ENCODE measurements around the gene MAST4. TPM values are rescaled to one million over a fixed set of nuclear protein-coding genes. Genes with fewer than 3 reads are reported as not detected.
A peak's percentile ranks its signal among the peaks of the same experiment; 100 is the strongest.

MAST4 gene
- total and polyA plus RNA-seq, 8 donors: 5.9 to 29.7 (median 10.0) TPM

DNA sequence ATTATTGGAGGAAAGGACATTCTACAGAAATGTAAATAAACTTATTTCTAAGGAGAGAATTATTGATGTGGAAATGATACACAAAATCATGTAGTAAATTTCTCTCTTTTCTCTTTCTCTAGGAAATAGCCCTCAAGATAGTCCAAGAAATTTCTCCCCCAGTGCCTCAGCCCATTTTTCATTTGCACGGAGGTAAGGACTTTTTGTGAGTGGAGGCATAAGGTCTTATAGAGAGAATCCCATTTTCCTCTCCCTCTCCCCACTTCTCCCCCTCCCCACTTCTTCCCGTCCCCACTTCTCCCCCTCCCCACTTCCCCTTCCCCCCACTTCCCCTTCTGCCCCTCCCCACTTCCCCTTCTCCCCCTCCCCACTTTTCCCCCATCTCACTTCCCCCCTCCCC, 493.8 kb downstream of the MAST4 start:
- DNase-seq (no peak), ATAC-seq (no peak), FAIRE-seq (no peak)
- no peak overlapping the region for H3K4me3 ChIP-seq
- TF ChIP-seq, protein P1, sequence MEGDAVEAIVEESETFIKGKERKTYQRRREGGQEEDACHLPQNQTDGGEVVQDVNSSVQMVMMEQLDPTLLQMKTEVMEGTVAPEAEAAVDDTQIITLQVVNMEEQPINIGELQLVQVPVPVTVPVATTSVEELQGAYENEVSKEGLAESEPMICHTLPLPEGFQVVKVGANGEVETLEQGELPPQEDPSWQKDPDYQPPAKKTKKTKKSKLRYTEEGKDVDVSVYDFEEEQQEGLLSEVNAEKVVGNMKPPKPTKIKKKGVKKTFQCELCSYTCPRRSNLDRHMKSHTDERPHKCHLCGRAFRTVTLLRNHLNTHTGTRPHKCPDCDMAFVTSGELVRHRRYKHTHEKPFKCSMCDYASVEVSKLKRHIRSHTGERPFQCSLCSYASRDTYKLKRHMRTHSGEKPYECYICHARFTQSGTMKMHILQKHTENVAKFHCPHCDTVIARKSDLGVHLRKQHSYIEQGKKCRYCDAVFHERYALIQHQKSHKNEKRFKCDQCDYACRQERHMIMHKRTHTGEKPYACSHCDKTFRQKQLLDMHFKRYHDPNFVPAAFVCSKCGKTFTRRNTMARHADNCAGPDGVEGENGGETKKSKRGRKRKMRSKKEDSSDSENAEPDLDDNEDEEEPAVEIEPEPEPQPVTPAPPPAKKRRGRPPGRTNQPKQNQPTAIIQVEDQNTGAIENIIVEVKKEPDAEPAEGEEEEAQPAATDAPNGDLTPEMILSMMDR (IDR thresholded peaks at IDR 0.05): no peak
- H3K27ac ChIP-seq: no peak overlapping the region
- no peaks in the 10 kb centered on the region for H3K36me3 ChIP-seq
- intact Hi-C loops (cut with DNase I): no loop called here
- H3K4me1 ChIP-seq: peaks cover 0 to 8% (median 0%) of the 10 kb centered on the region in 3 donors
- H3K27me3 ChIP-seq: no peaks in the 10 kb centered on the region
- no peaks in the 10 kb centered on the region for H3K9me3 ChIP-seq
- 93 to 94% methylated on average over 2 of the region's 2 CpGs for WGBS, 2 donors

DNA sequence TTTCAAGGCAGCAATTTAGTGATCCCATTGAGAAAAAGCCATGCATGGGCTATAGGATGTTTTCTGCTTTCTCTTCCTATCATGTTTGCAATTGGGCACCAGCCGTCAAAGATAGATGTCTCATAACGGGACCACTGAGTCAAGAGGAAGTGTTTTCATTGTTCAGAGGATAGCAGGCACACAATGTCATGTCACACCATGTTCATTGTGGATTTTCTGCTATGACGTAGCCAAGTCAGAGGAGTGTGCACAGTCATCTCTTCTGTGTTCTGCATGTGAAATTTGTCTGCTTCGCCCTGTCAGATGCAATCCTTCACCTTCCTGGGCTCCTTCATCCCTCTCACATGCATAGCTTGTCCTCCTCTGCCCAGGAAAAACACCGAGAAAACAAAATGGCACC, 494.4 kb downstream of the MAST4 start:
- DNase-seq (no peak), FAIRE-seq (no peak), ATAC-seq (no peak)
- intact Hi-C loops (cut with DNase I): no loop called here
- H3K9me3 ChIP-seq: no peaks in the 10 kb centered on the region
- TF ChIP-seq, protein P1 (IDR thresholded peaks at IDR 0.05): no peak
- no peak overlapping the region for H3K4me3 ChIP-seq
- H3K27ac ChIP-seq: no peak overlapping the region
- WGBS, 2 donors: 94 to 96% methylated on average over 5 of the region's 5 CpGs
- no peaks in the 10 kb centered on the region for H3K27me3 ChIP-seq
- peaks cover 0 to 3% (median 0%) of the 10 kb centered on the region in 3 donors for H3K4me1 ChIP-seq
- H3K36me3 ChIP-seq: no peaks in the 10 kb centered on the region

DNA sequence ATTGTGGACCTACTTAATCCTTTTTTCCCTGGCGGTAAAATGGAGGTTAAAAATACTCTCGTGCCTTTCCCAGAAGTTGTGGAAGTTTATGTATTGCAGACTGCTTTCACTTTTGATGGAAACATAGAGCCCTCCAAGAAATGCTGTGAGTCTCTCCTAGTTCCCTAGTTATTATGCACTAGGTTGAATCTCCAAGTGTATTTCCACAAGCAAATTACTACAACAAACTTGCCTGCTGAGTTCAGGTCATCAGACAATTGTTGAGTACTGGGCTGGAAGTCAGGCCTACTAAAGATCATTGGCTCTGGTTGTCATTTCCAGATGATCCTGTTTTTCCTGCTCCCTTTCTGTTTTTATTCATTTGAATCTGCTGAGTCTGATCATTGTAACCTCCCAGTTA, 496.3 kb downstream of the MAST4 start:
- DNase-seq: no peak
- no peaks in the 10 kb centered on the region for H3K9me3 ChIP-seq
- intact Hi-C loops (cut with DNase I): no loop called here
- H3K4me3 ChIP-seq: no peak overlapping the region
- no peak for ATAC-seq
- peak overlapping the region in 1 of 4 donors; percentile 6 for H3K27ac ChIP-seq
- 70 to 80% methylated on average over 2 of the region's 2 CpGs for WGBS, 2 donors
- no peaks in the 10 kb centered on the region for H3K27me3 ChIP-seq
- H3K4me1 ChIP-seq: peaks cover 0 to 5% (median 3%) of the 10 kb centered on the region in 3 donors
- H3K36me3 ChIP-seq: no peaks in the 10 kb centered on the region
- TF ChIP-seq, protein P1 (IDR thresholded peaks at IDR 0.05): no peak
- no peak for FAIRE-seq

DNA sequence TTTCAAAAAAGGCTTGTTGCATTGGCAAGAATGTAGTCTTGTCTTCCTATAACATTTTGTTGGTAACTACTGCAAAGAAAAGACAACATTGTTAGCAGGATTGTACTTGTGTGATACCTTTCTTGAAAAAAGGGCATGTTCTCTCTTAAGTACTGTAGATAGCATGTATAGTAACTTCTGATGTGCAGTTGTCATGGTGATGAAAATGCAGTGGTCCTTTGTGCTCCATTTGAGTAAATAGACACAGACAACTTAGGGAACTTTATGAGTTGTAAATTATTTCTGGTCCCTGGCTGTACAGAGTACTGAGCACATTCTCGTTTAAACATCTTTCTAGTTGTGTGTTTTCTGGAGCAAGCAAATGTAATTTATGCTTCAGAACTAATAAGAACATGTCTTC, 497.1 kb downstream of the MAST4 start:
- intact Hi-C loops (cut with DNase I): no loop called here
- peaks cover 0 to 5% (median 3%) of the 10 kb centered on the region in 3 donors for H3K4me1 ChIP-seq
- H3K9me3 ChIP-seq: no peaks in the 10 kb centered on the region
- TF ChIP-seq, protein P1 (IDR thresholded peaks at IDR 0.05): no peak
- ATAC-seq: no peak
- no peak overlapping the region for H3K4me3 ChIP-seq
- no peak overlapping the region for H3K27ac ChIP-seq
- no peaks in the 10 kb centered on the region for H3K36me3 ChIP-seq
- no peaks in the 10 kb centered on the region for H3K27me3 ChIP-seq
- no peak for DNase-seq
- FAIRE-seq: no peak
- 78 to 80% methylated on average over 1 of the region's 1 CpG for WGBS, 2 donors

DNA sequence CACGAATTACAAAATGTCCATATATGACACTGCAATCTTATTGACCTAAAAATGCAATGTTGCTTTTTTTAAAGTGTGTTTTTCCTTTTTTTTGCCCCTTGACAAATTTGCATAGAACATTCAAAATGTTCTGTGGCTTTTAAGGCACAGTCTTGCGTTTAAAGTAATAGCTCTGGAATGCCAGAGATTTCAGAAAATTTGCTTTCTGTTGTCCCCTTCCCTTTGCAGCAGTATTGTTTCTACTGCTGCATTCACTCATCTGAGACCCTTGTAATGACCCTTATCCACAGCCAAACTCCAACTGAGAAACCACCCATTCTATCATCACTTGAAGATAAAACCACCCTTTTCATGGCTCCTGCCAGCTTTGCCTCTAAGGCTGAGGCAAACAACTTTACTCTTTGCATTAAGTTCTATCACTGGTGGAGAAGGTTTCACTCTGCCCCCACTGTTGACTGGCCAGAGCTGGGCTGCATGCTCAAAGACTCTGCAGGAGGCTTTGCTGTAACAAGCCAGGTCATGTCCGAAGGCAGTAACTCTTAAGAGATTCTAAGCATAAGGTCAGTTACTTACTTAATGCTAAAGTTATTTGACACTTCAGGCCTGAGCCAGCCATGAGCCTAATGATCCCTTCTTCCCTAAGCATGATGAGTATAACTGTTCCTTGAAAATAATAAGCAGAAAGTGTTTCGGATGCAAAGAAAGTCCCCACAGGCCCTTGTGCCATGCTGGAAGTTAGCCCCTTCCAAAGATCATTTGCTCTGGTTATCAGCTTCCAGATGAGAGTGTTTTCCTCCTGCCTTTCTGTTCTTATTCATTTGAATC, 498.5 kb downstream of the MAST4 start:
- Histone ChIP-seq H3K9me3 (no peaks in the 10 kb centered on the region), H3K27me3 (no peaks in the 10 kb centered on the region), H3K4me1 (peaks cover 0 to 12% (median 5%) of the 10 kb centered on the region in 3 donors), H3K4me3 (no peak overlapping the region), H3K36me3 (no peaks in the 10 kb centered on the region), H3K27ac (peak overlapping the region in 3 of 4 donors; percentile 47 to 66 (median 53))
- intact Hi-C loops (cut with DNase I): no loop called here
- TF ChIP-seq, protein P1 (IDR thresholded peaks at IDR 0.05): no peak
- DNase-seq (no peak), ATAC-seq (peak in 2 of 4 donors; percentile 36 to 47), FAIRE-seq (no peak)
- 65 to 82% methylated on average over 4 of the region's 4 CpGs for WGBS, 2 donors

Data from pancreas (tissue), 10 donors.